OCI-LY3 (cell line): ENCODE results near the gene RAC3.

ENCODE experiments used
- H2AFZ ChIP-seq: fragments of 200-600, 300-600 bp; shearing (Covaris generic); 2 replicates; pipeline ENCODE4 v1.6.0; 2014; ENCODE audit warnings: antibody characterized with exemption, low read depth, low read length
- H3K27ac ChIP-seq: fragments of 200-600, 300-600 bp; sonication (generic); 2 replicates; pipeline ENCODE4 v1.5.1; 2014; ENCODE audit warnings: mild to moderate bottlenecking, low read length, moderate library complexity, mixed read lengths
- H3K27me3 ChIP-seq: fragments of 200-600, 300-600 bp; sonication (generic); 2 replicates; pipeline ENCODE4 v1.6.1; 2014; ENCODE audit warnings: low read depth, low read length, mixed read lengths
- H3K36me3 ChIP-seq: fragments of 200-600, 300-600 bp; sonication (generic); replicated peaks from 2 replicates; pipeline ENCODE3; 2014; ENCODE audit warnings: low read depth, low read length, mixed read lengths
- H3K4me1 ChIP-seq: fragments of 300-600, 200-600 bp; sonication (generic); 2 replicates; pipeline ENCODE4 v1.6.1; 2014; ENCODE audit warnings: low read length, mixed read lengths
- H3K4me2 ChIP-seq: fragments of 200-600, 300-600 bp; sonication (generic); 2 replicates; pipeline ENCODE4 v1.6.1; 2014; ENCODE audit warnings: low read length, mixed read lengths
- H3K4me3 ChIP-seq: fragments of 300-600, 200-600 bp; sonication (generic); 2 replicates; pipeline ENCODE4 v1.5.1; 2014; ENCODE audit warnings: antibody characterized with exemption, mild to moderate bottlenecking, low read length, moderate library complexity
- H3K79me2 ChIP-seq: fragments of 300-600, 200-600 bp; shearing (Covaris generic); 2 replicates; pipeline ENCODE4 v1.6.1; 2014; ENCODE audit warnings: mild to moderate bottlenecking, low read length, mixed read lengths
- H3K9ac ChIP-seq: fragments of 300-600, 200-600 bp; shearing (Covaris generic); 2 replicates; pipeline ENCODE4 v1.6.0; 2014; ENCODE audit warnings: mild to moderate bottlenecking, low read length, moderate library complexity
- H3K9me3 ChIP-seq: fragments of 200-600, 300-600 bp; shearing (Covaris generic); 2 replicates; pipeline ENCODE4 v1.6.1; 2014; ENCODE audit warnings: low read length, mixed read lengths; ENCODE audit not compliant: insufficient read depth
- H4K20me1 ChIP-seq: fragments of 200-600, 300-600 bp; sonication (generic); 2 replicates; pipeline ENCODE4 v1.6.1; 2016; ENCODE audit warnings: low read length, mixed read lengths; ENCODE audit not compliant: insufficient read depth
- CTCF ChIP-seq: fragments of 200-600, 300-600 bp; sonication (generic); IDR thresholded peaks from 2 replicates; pipeline ENCODE4 v1.5.1; 2014; ENCODE audit warnings: antibody characterized with exemption, low read length, low read depth
- EZH2phosphoT487 ChIP-seq: fragments of 200-600 bp; shearing (Covaris generic); IDR thresholded peaks from 2 replicates; pipeline ENCODE4 v1.6.1; 2018; ENCODE audit warnings: antibody characterized with exemption, mixed run types, low read depth

Gene RAC3

DNA sequence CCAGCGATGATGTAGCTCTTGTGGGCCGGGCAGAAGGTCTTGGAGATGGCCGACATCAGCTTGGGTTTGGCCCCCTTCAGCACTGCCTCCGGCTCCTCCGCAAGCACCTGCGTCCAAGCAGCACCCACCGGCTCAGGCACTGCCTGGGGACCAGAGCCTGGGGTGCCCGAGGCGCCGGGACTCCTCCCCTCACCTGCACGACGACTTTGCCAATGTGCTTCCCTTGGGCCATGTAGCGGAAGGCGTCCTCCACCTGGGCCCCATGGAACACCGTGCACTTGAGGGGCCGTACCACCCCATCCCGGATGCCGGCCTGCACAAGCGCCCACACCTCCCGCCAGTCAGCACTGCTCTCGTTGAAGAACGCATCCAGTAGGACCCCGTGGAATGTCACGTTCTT, 51.5 kb downstream of the RAC3 start:
- Histone ChIP-seq H3K36me3 (peaks cover 71% of the 10 kb centered on the region), H3K4me1 (no peaks in the 10 kb centered on the region), H3K27me3 (no peaks in the 10 kb centered on the region), H4K20me1 (peaks cover 21% of the 10 kb centered on the region), H3K79me2 (no peaks in the 10 kb centered on the region), H2AFZ (no peak overlapping the region), H3K4me3 (no peak overlapping the region), H3K4me2 (no peak overlapping the region), H3K9me3 (no peaks in the 10 kb centered on the region), H3K27ac (no peak overlapping the region), H3K9ac (no peak overlapping the region)
- no peak for TF ChIP-seq EZH2phosphoT487
- no peak for TF ChIP-seq CTCF
